Fibroblast of lung (primary cell): ENCODE measurements around the gene AANAT.

Source experiments
- CTCF ChIP-seq, 2 donors: IDR thresholded peaks in 1 of 2; conservative IDR thresholded peaks in 1 of 2; 1 replicate in 1 of 2; 2 replicates in 1 of 2; pipeline ENCODE4 v1.5.1; 2011 to 2012; ENCODE audit warnings: low read length in 2 of 2, control low read depth in 1 of 2, inconsistent platforms in 1 of 2, low read depth in 1 of 2, mild to moderate bottlenecking in 1 of 2
- EZH2 ChIP-seq: IDR thresholded peaks from 2 replicates; pipeline ENCODE4 v1.5.1; 2012; ENCODE audit warnings: low read length, control low read depth, mild to moderate bottlenecking; ENCODE audit errors: missing control alignments

- TF ChIP-seq CTCF (conservative IDR thresholded peaks at IDR 0.05 in 1 of 2, IDR thresholded peaks at IDR 0.05 in 1 of 2; ENCODE audit: low read depth in 1 of 2, low read length in 2 of 2) (no peak), EZH2 (no peak)
Observed at GRCh38 chr17:76492123-76492988, 25.0 kb downstream of the AANAT start.
